Mesothelial cell of epicardium (in vitro differentiated cells): ENCODE results near the gene OR51E2. TPM values are rescaled to one million over a fixed set of nuclear protein-coding genes. Genes with fewer than 3 reads are reported as not detected.

Source experiments
- DNase-seq, 2 experiments: peaks; one replicate each; pipeline ENCODE4 v3.0.0; 2021; ENCODE audit warnings: low spot score in 2 of 2; ENCODE audit not compliant: unreplicated experiment in 2 of 2
- H3K27ac Mint-ChIP-seq: 2 replicates; pipeline ENCODE4 v1.8.0; 2021; ENCODE audit warnings: mixed read lengths
- H3K27me3 Mint-ChIP-seq: 2 replicates; pipeline ENCODE4 v1.8.0; 2021; ENCODE audit warnings: low read depth, mixed read lengths
- H3K36me3 Mint-ChIP-seq: 2 replicates; pipeline ENCODE4 v1.8.0; 2021; ENCODE audit warnings: mixed read lengths
- H3K4me1 Mint-ChIP-seq: 2 replicates; pipeline ENCODE4 v1.8.0; 2021; ENCODE audit warnings: mixed read lengths
- H3K4me3 Mint-ChIP-seq: 2 replicates; pipeline ENCODE4 v1.8.0; 2021; ENCODE audit warnings: mild to moderate bottlenecking, moderate library complexity, mixed read lengths
- H3K9me3 Mint-ChIP-seq: 2 replicates; pipeline ENCODE4 v1.8.0; 2021; ENCODE audit warnings: mixed read lengths
- total RNA-seq: library from RNA; stranded (reverse); gene quantifications from 3 replicates; pipeline ENCODE4 v1.2.1, GENCODE V29; 2021
- TF ChIP-seq, protein P1 (sequence below): fragments of 200-600 bp; sonication (generic); IDR thresholded peaks from one replicate; pipeline ENCODE4 v1.5.0; 2021; ENCODE audit warnings: antibody characterized with exemption; ENCODE audit not compliant: unreplicated experiment

The OR51E2 gene
- total RNA-seq, 1 donor from 2014 or later: 0.11 TPM

DNA sequence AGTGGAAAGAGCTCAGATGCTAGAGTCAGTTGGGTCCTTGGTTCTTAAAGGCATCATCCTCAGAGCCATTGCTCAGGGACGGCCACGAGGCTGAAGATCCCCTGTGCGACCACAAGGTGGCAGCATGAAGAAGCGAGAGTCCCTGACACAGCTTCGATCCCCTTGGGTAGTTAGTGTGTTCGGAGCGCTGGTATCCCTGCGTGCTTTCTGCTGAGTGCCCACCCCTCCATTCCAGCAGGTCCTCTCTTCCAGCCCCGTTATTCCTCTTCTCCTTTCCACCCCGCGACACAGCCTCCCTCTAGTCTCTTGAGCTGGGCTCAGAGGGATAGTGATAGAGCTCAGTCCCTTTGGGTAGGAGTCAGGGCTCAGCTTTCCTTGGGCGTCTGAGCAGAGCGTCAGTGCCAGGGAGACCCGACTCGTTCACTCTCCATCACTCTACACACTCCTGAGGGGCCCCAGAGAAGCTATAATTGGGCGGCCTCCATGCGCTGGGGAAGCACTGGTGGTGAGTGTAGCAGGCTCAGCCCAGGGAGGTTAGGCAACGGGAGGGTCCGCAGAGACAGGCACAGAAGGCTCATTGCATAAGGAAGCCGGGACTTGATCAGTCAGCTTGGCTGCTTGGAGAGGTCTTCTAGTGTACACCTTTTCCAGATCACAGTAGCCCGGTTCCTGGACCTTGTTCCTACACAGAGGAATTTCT, 60.5 kb downstream of the OR51E2 start, which contains the start of gene OR51D1:
OR51D1 (plus strand) TSS at position 516 of the 700 bp plus-strand sequence. CDS start 2,314 bp downstream, outside the sequence.
- Mint-ChIP-seq H3K27me3 (peaks cover 5% of the 10 kb centered on the region), H3K4me3 (no peak within 1 kb of the TSS), H3K27ac (no peak within 1 kb of the TSS), H3K36me3 (no peaks in the 10 kb centered on the region), H3K9me3 (peaks cover 5% of the 10 kb centered on the region), H3K4me1 (peaks cover 11% of the 10 kb centered on the region)
- TF ChIP-seq, protein P1, sequence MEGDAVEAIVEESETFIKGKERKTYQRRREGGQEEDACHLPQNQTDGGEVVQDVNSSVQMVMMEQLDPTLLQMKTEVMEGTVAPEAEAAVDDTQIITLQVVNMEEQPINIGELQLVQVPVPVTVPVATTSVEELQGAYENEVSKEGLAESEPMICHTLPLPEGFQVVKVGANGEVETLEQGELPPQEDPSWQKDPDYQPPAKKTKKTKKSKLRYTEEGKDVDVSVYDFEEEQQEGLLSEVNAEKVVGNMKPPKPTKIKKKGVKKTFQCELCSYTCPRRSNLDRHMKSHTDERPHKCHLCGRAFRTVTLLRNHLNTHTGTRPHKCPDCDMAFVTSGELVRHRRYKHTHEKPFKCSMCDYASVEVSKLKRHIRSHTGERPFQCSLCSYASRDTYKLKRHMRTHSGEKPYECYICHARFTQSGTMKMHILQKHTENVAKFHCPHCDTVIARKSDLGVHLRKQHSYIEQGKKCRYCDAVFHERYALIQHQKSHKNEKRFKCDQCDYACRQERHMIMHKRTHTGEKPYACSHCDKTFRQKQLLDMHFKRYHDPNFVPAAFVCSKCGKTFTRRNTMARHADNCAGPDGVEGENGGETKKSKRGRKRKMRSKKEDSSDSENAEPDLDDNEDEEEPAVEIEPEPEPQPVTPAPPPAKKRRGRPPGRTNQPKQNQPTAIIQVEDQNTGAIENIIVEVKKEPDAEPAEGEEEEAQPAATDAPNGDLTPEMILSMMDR: peak; percentile 85
- DNase-seq: peak; percentile 58 to 84

DNA sequence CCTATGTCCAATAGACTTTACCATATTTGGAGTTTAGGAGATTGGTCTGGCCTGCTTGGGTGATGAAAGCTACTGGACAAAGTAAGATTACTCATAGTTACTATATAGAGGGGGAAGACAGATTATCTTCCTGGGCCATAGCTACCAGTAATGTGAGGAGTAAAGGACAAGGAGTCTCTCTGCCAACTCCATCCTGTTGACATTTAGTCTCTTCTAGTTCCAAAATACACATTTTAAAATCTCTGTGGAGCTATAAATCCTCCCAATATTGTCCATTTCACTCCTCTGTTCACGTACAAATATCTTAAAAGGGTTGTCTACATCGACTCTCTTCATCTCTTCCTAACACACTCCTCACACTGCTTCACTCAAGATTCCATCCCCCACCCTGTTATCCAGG, 61.5 kb downstream of the OR51E2 start:
- Mint-ChIP-seq H3K4me3 (no peak overlapping the region), H3K27me3 (peaks cover 7% of the 10 kb centered on the region), H3K36me3 (no peaks in the 10 kb centered on the region), H3K4me1 (peaks cover 4% of the 10 kb centered on the region), H3K9me3 (peaks cover 5% of the 10 kb centered on the region), H3K27ac (no peak overlapping the region)
- DNase-seq: no peak
- TF ChIP-seq, protein P1: no peak

Other genes with a start within 250 kb of the OR51E2 start
- gene OR52K2, start 248.6 kb downstream of the OR51E2 start, total RNA-seq: not detected in 3 replicates
- gene OR52K1, start 215.2 kb downstream of the OR51E2 start, total RNA-seq: 0.07 TPM in 1 of 3 replicates, not detected in the others
- not detected in 3 replicates for gene OR52M1, start 152.7 kb downstream of the OR51E2 start, total RNA-seq
- not detected in 3 replicates for gene OR52I2, start 116.1 kb downstream of the OR51E2 start, total RNA-seq
- not detected in 3 replicates for gene OR52I1, start 103.8 kb downstream of the OR51E2 start, total RNA-seq
- gene TRIM68, start 89.6 kb downstream of the OR51E2 start, total RNA-seq: 20.2 to 23.3 TPM (median 21.4 TPM) in 3 replicates
- not detected in 3 replicates for gene OR51D1, start 60.4 kb downstream of the OR51E2 start, total RNA-seq
- gene OR51E1, start 53.9 kb downstream of the OR51E2 start, total RNA-seq: not detected in 3 replicates
- gene MMP26, start 6.9 kb upstream of the OR51E2 start, total RNA-seq: not detected in 3 replicates
- gene OR51F1, start 72.1 kb upstream of the OR51E2 start, total RNA-seq: not detected in 3 replicates
- not detected in 3 replicates for gene OR52R1, start 106.5 kb upstream of the OR51E2 start, total RNA-seq
- not detected in 3 replicates for gene OR51F2, start 123.5 kb upstream of the OR51E2 start, total RNA-seq
- gene OR51S1, start 151.4 kb upstream of the OR51E2 start, total RNA-seq: not detected in 3 replicates
- not detected in 3 replicates for gene OR51T1, start 184.0 kb upstream of the OR51E2 start, total RNA-seq
- gene OR51A7, start 205.9 kb upstream of the OR51E2 start, total RNA-seq: not detected in 3 replicates
- gene OR51G2, start 221.5 kb upstream of the OR51E2 start, total RNA-seq: not detected in 3 replicates
- gene OR51G1, start 226.5 kb upstream of the OR51E2 start, total RNA-seq: not detected in 3 replicates
- gene OR51A4, start 249.8 kb upstream of the OR51E2 start, total RNA-seq: not detected in 3 replicates